Measurements from ENCODE around the gene MLIP.

Gene MLIP

DNA sequence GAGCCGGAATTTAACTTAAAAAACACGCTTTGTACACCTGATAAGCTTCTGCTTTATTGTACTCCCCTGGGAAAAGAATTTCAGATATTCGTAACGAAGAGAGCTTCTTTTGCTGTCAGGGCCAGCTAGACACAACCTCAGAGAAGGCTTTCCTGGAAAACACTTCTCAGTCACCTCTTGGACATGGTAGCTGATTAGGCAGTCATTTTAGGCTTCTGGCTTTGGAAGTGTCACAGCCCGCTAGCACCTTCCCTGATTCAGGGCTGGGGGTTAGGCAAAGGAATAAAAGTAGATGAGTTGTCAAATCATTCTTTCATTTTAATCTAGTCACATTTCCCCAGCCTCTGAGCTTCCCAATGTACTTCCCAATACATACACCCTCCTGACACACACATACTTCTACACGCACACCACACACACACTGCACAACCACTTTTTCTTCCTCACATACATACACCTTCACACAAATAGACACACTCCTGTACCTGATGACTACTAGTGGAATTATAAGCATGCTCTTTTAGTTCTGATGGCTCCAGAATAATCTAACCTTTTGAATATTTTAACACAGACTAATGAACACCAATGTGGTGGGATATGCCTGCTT, 162.1 kb downstream of the MLIP start:
- WGBS (ENCODE audit: extremely low coverage, insufficient coverage, low lambda C conversion rate) = 100% methylated on average over 1 of the region's 6 CpGs
- H3K4me2 ChIP-seq (ENCODE audit: low read length) = no peak overlapping the region

DNA sequence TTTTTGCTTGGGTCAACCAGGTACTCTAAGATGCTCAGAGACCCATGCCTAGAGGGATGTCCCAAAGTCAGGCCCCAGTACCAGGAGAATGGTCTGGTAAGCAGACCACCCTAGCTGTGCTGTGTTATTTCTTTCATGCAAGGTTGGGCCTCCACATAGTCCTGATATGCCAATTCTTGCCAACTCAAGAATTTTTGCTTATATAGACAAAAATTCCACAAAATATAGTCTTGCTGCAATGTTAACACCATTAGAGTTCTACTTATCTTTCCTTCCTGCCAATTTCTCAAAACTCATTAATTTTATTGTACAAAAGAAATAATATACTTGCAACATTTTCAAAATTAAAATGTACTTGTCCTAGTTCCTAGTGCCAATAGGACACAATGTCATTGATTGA, 163.1 kb downstream of the MLIP start:
- no peak overlapping the region for H2BK15ac ChIP-seq (replicated peaks; ENCODE audit: low read depth)
- no peak overlapping the region for H2AK5ac ChIP-seq (ENCODE audit: low read length)
- H3K4me2 ChIP-seq (ENCODE audit: low read length) = no peak overlapping the region
- H3K9ac ChIP-seq (ENCODE audit: low read length) = no peak overlapping the region
- H3K36me3 ChIP-seq (ENCODE audit: control insufficient read depth, insufficient read depth, low read length) = no peaks in the 10 kb centered on the region
- H3K4me3 ChIP-seq (ENCODE audit: low read length) = no peak overlapping the region
- no peak for DNase-seq
- H2BK120ac ChIP-seq (ENCODE audit: low read depth, low read length) = no peak overlapping the region
- H3K79me1 ChIP-seq (ENCODE audit: low read length) = no peaks in the 10 kb centered on the region
- no peaks in the 10 kb centered on the region for H3K4me1 ChIP-seq (ENCODE audit: control insufficient read depth, low read depth, low read length)
- no peak overlapping the region for H3K27ac ChIP-seq (ENCODE audit: low read depth, low read length)
- H3K56ac ChIP-seq (ENCODE audit: low read length) = no peak overlapping the region
- H2BK5ac ChIP-seq (ENCODE audit: low read length) = no peak overlapping the region
- no peak overlapping the region for H3K23ac ChIP-seq (ENCODE audit: low read length)
- H3K18ac ChIP-seq (ENCODE audit: low read length) = no peak overlapping the region
- H4K5ac ChIP-seq (ENCODE audit: low read length) = no peak overlapping the region
- H3K79me2 ChIP-seq (ENCODE audit: control insufficient read depth, insufficient read depth, low read length) = no peaks in the 10 kb centered on the region
- H4K8ac ChIP-seq (ENCODE audit: low read depth, low read length) = no peak overlapping the region
- no peak overlapping the region for H3K4ac ChIP-seq (ENCODE audit: low read depth, low read length)
- H3K27me3 ChIP-seq (ENCODE audit: insufficient read depth, low read length, poor library complexity) = no peaks in the 10 kb centered on the region

More for the DNA sequence above, 162.1 kb downstream of the MLIP start:
- H3K4me1 ChIP-seq (ENCODE audit: control insufficient read depth, low read depth, low read length) = no peaks in the 10 kb centered on the region
- H3K36me3 ChIP-seq (ENCODE audit: control insufficient read depth, insufficient read depth, low read length) = no peaks in the 10 kb centered on the region
- no peak overlapping the region for H3K27ac ChIP-seq (ENCODE audit: low read depth, low read length)
- H3K56ac ChIP-seq (ENCODE audit: low read length) = no peak overlapping the region
- H2BK15ac ChIP-seq (replicated peaks; ENCODE audit: low read depth) = no peak overlapping the region
- no peak overlapping the region for H3K23ac ChIP-seq (ENCODE audit: low read length)
- H2BK120ac ChIP-seq (ENCODE audit: low read depth, low read length) = no peak overlapping the region
- no peak overlapping the region for H4K5ac ChIP-seq (ENCODE audit: low read length)
- H3K4me3 ChIP-seq (ENCODE audit: low read length) = no peak overlapping the region
- no peaks in the 10 kb centered on the region for H3K27me3 ChIP-seq (ENCODE audit: insufficient read depth, low read length, poor library complexity)
- no peak overlapping the region for H2AK5ac ChIP-seq (ENCODE audit: low read length)
- no peak overlapping the region for H2BK5ac ChIP-seq (ENCODE audit: low read length)
- H3K79me1 ChIP-seq (ENCODE audit: low read length) = no peaks in the 10 kb centered on the region
- no peak overlapping the region for H3K18ac ChIP-seq (ENCODE audit: low read length)
- H3K4ac ChIP-seq (ENCODE audit: low read depth, low read length) = no peak overlapping the region
- no peak for DNase-seq
- no peak overlapping the region for H3K9ac ChIP-seq (ENCODE audit: low read length)
- no peaks in the 10 kb centered on the region for H3K79me2 ChIP-seq (ENCODE audit: control insufficient read depth, insufficient read depth, low read length)
- H4K8ac ChIP-seq (ENCODE audit: low read depth, low read length) = no peak overlapping the region

DNA sequence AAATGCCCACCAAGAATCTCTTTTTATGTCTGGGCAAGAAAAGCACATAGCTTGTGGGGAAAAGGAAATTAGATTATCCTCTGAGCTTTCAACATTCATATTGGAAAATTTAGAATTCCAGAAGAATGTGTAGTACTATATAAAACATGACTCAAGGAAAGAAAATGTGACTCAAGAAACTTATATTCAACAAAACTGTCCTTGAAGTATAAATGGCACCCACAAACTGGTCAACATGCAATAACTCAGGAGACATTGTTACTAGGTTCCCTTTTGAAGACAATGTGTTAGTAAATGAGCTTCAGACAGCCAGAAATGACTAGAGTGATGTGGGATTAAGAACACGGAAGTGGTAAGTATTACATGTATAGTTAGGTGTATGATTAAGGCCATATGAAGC, 170.9 kb downstream of the MLIP start:
- no peaks in the 10 kb centered on the region for H3K79me1 ChIP-seq (ENCODE audit: low read length)
- H3K56ac ChIP-seq (ENCODE audit: low read length) = no peak overlapping the region
- H3K4me3 ChIP-seq (ENCODE audit: low read length) = no peak overlapping the region
- H3K36me3 ChIP-seq (ENCODE audit: control insufficient read depth, insufficient read depth, low read length) = no peaks in the 10 kb centered on the region
- WGBS (ENCODE audit: extremely low coverage, insufficient coverage, low lambda C conversion rate) = no CpG with 5 or more reads among the region's 1 CpG
- no peak for DNase-seq
- no peak overlapping the region for H3K9ac ChIP-seq (ENCODE audit: low read length)
- no peak overlapping the region for H2BK15ac ChIP-seq (replicated peaks; ENCODE audit: low read depth)
- no peak overlapping the region for H2AK5ac ChIP-seq (ENCODE audit: low read length)
- no peak overlapping the region for H2BK120ac ChIP-seq (ENCODE audit: low read depth, low read length)
- no peak overlapping the region for H4K8ac ChIP-seq (ENCODE audit: low read depth, low read length)
- no peak overlapping the region for H2BK5ac ChIP-seq (ENCODE audit: low read length)
- H3K27ac ChIP-seq (ENCODE audit: low read depth, low read length) = no peak overlapping the region
- no peak overlapping the region for H3K4me2 ChIP-seq (ENCODE audit: low read length)
- no peak overlapping the region for H3K4ac ChIP-seq (ENCODE audit: low read depth, low read length)
- no peaks in the 10 kb centered on the region for H3K4me1 ChIP-seq (ENCODE audit: control insufficient read depth, low read depth, low read length)
- H3K23ac ChIP-seq (ENCODE audit: low read length) = no peak overlapping the region
- no peaks in the 10 kb centered on the region for H3K27me3 ChIP-seq (ENCODE audit: insufficient read depth, low read length, poor library complexity)
- H3K79me2 ChIP-seq (ENCODE audit: control insufficient read depth, insufficient read depth, low read length) = no peaks in the 10 kb centered on the region
- no peak overlapping the region for H3K18ac ChIP-seq (ENCODE audit: low read length)
- H4K5ac ChIP-seq (ENCODE audit: low read length) = no peak overlapping the region

DNA sequence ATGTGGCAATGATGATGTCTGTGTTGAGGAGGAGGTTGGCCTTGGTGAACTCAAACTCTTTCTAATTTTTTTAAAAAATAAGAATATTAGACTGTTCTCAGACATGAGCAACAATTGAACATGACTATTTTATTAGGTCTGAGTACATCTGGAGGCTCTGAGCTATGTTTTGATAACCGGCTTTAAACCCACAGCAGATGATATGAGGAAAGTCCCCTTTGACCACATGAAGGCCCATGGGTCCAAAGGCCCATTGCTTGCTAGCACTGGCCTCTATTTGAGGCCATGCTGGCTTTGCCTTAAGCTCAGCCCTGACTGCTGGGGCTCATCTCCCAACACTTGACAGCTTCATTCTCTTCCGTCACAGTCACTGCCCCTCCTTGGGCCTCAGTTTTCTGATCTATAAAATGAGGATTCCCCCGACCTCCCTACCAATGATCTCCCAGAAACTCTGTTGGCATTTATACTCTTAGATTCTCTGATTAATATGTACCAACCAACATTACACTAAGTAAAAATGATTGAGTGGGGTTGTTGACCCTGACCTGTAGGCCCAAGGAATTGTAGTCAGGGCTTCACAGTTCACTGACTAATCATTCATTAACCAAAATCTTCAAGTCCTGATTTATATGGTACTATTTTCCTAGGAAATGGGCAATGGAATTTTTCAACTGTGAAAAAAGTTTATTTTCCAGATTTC, 173.1 kb downstream of the MLIP start:
- Histone ChIP-seq H3K79me2 (ENCODE audit: control insufficient read depth, insufficient read depth, low read length) (no peaks in the 10 kb centered on the region), H2BK15ac (replicated peaks; ENCODE audit: low read depth) (no peak overlapping the region), H3K9ac (ENCODE audit: low read length) (no peak overlapping the region), H4K8ac (ENCODE audit: low read depth, low read length) (no peak overlapping the region), H2BK5ac (ENCODE audit: low read length) (no peak overlapping the region), H3K23ac (ENCODE audit: low read length) (no peak overlapping the region), H3K4ac (ENCODE audit: low read depth, low read length) (no peak overlapping the region), H3K36me3 (ENCODE audit: control insufficient read depth, insufficient read depth, low read length) (no peaks in the 10 kb centered on the region), H3K79me1 (ENCODE audit: low read length) (no peaks in the 10 kb centered on the region), H3K27ac (ENCODE audit: low read depth, low read length) (no peak overlapping the region), H3K27me3 (ENCODE audit: insufficient read depth, low read length, poor library complexity) (no peaks in the 10 kb centered on the region), H4K5ac (ENCODE audit: low read length) (no peak overlapping the region), H2BK120ac (ENCODE audit: low read depth, low read length) (no peak overlapping the region), H2AK5ac (ENCODE audit: low read length) (no peak overlapping the region), H3K18ac (ENCODE audit: low read length) (no peak overlapping the region), H3K56ac (ENCODE audit: low read length) (no peak overlapping the region), H3K4me2 (ENCODE audit: low read length) (no peak overlapping the region), H3K4me1 (ENCODE audit: control insufficient read depth, low read depth, low read length) (no peaks in the 10 kb centered on the region), H3K4me3 (ENCODE audit: low read length) (no peak overlapping the region)
- DNase-seq = no peak
- no CpG with 5 or more reads among the region's 3 CpGs for WGBS (ENCODE audit: extremely low coverage, insufficient coverage, low lambda C conversion rate)

DNA sequence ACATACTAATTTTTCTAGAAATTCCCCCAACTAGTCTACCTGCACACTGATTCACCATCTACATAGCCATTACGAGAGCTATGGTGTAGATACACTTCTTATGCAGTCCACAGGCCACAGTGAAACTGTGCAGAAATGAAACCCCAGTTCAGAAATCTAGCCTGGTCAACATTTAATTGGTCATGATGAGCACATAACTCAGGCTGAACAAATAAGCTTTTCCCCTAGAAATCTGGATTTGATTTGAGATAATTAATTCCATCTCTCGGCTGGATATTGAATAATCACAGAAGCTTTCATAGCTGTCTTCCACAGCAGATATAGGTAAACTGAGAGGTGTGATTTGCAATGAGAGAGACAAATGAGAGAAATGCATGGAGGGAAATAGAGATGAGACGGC, 174.4 kb downstream of the MLIP start:
- Histone ChIP-seq H3K56ac (ENCODE audit: low read length) (no peak overlapping the region), H2BK5ac (ENCODE audit: low read length) (no peak overlapping the region), H3K36me3 (ENCODE audit: control insufficient read depth, insufficient read depth, low read length) (no peaks in the 10 kb centered on the region), H2BK15ac (replicated peaks; ENCODE audit: low read depth) (no peak overlapping the region), H3K4ac (ENCODE audit: low read depth, low read length) (no peak overlapping the region), H3K4me1 (ENCODE audit: control insufficient read depth, low read depth, low read length) (no peaks in the 10 kb centered on the region), H3K79me2 (ENCODE audit: control insufficient read depth, insufficient read depth, low read length) (no peaks in the 10 kb centered on the region), H3K9ac (ENCODE audit: low read length) (no peak overlapping the region), H3K23ac (ENCODE audit: low read length) (no peak overlapping the region), H2AK5ac (ENCODE audit: low read length) (no peak overlapping the region), H4K8ac (ENCODE audit: low read depth, low read length) (no peak overlapping the region), H2BK120ac (ENCODE audit: low read depth, low read length) (no peak overlapping the region), H3K27me3 (ENCODE audit: insufficient read depth, low read length, poor library complexity) (no peaks in the 10 kb centered on the region), H3K4me2 (ENCODE audit: low read length) (no peak overlapping the region), H4K5ac (ENCODE audit: low read length) (no peak overlapping the region), H3K27ac (ENCODE audit: low read depth, low read length) (no peak overlapping the region), H3K4me3 (ENCODE audit: low read length) (no peak overlapping the region), H3K79me1 (ENCODE audit: low read length) (no peaks in the 10 kb centered on the region), H3K18ac (ENCODE audit: low read length) (no peak overlapping the region)
- no CpG with 5 or more reads among the region's 3 CpGs for WGBS (ENCODE audit: extremely low coverage, insufficient coverage, low lambda C conversion rate)
- no peak for DNase-seq

DNA sequence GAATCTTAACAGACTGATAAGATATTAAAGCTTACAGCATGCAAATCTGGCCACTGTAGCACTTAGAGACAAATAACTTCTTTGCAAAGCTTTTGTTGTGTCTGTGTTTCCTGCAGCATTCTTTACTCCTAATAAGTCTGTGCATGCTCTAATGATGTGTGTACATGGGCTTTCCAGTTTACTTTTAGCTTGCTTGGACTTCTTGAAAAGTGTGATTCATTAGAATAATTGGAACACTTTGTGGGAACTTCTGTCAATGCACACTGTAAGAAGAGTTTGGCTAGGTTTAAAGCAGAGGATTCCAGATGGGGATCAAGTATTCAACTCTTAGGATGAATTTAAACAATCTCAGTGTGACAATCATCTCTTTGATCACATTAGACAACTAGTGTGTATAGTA, 174.9 kb downstream of the MLIP start:
- Histone ChIP-seq H3K27ac (ENCODE audit: low read depth, low read length) (no peak overlapping the region), H3K9ac (ENCODE audit: low read length) (no peak overlapping the region), H3K18ac (ENCODE audit: low read length) (no peak overlapping the region), H2AK5ac (ENCODE audit: low read length) (no peak overlapping the region), H3K79me1 (ENCODE audit: low read length) (no peaks in the 10 kb centered on the region), H3K27me3 (ENCODE audit: insufficient read depth, low read length, poor library complexity) (no peaks in the 10 kb centered on the region), H3K4ac (ENCODE audit: low read depth, low read length) (no peak overlapping the region), H3K23ac (ENCODE audit: low read length) (no peak overlapping the region), H2BK120ac (ENCODE audit: low read depth, low read length) (no peak overlapping the region), H2BK15ac (replicated peaks; ENCODE audit: low read depth) (no peak overlapping the region), H3K56ac (ENCODE audit: low read length) (no peak overlapping the region), H2BK5ac (ENCODE audit: low read length) (no peak overlapping the region), H3K79me2 (ENCODE audit: control insufficient read depth, insufficient read depth, low read length) (no peaks in the 10 kb centered on the region), H4K5ac (ENCODE audit: low read length) (no peak overlapping the region), H3K4me2 (ENCODE audit: low read length) (no peak overlapping the region), H3K36me3 (ENCODE audit: control insufficient read depth, insufficient read depth, low read length) (no peaks in the 10 kb centered on the region), H3K4me3 (ENCODE audit: low read length) (no peak overlapping the region), H3K4me1 (ENCODE audit: control insufficient read depth, low read depth, low read length) (peaks cover under 1% of the 10 kb centered on the region), H4K8ac (ENCODE audit: low read depth, low read length) (no peak overlapping the region)
- DNase-seq = no peak
